HepG2 (cell line): ENCODE results near the gene ZG16. TPM values are rescaled to one million over a fixed set of nuclear protein-coding genes. Genes with fewer than 3 reads are reported as not detected.
A peak's percentile ranks its signal among the peaks of the same experiment; 100 is the strongest.

Experiments
- CC2D1A ChIP-seq: sonication (generic); formaldehyde crosslinking; IDR thresholded peaks from 2 replicates; pipeline ENCODE4 v1.8.1; 2023; ENCODE audit warnings: mild to moderate bottlenecking, missing genetic modification reagents
- CEBPG ChIP-seq: IDR thresholded peaks from 2 replicates; pipeline ENCODE4 v1.6.1; 2016
- DDIT3 ChIP-seq: sonication (generic); formaldehyde crosslinking; IDR thresholded peaks from 2 replicates; pipeline ENCODE4 v1.4.0; 2020; ENCODE audit warnings: mild to moderate bottlenecking, missing genetic modification reagents
- ETV6 ChIP-seq: sonication (generic); formaldehyde crosslinking; conservative IDR thresholded peaks from 2 replicates; pipeline ENCODE4 v1.4.0; 2020; ENCODE audit warnings: missing genetic modification reagents
- HMG20B ChIP-seq: conservative IDR thresholded peaks from 2 replicates; pipeline ENCODE4 v1.6.1; 2016; ENCODE audit warnings: missing genetic modification reagents, missing compliant biosample characterization
- KDM4B ChIP-seq: sonication (generic); formaldehyde crosslinking; IDR thresholded peaks from 2 replicates; pipeline ENCODE4 v1.4.0; 2020; ENCODE audit warnings: missing genetic modification reagents
- KLF11 ChIP-seq: IDR thresholded peaks from 2 replicates; pipeline ENCODE4 v1.6.1; 2016; ENCODE audit warnings: missing compliant biosample characterization
- MBNL3 ChIP-seq: fragments of 250-450 bp; sonication (Bioruptor Pico); conservative IDR thresholded peaks from 2 replicates; pipeline ENCODE4 v1.8.0; 2022; ENCODE audit warnings: mild to moderate bottlenecking, inconsistent platforms
- NRL ChIP-seq: sonication (generic); formaldehyde crosslinking; IDR thresholded peaks from 2 replicates; pipeline ENCODE4 v1.5.0; 2020; ENCODE audit warnings: missing genetic modification reagents, mild to moderate bottlenecking, moderate library complexity, borderline replicate concordance
- PLRG1 ChIP-seq: fragments of 450-650 bp; conservative IDR thresholded peaks from 2 replicates; pipeline ENCODE4 v1.6.1; 2016
- PRDM4 ChIP-seq: sonication (generic); formaldehyde crosslinking; IDR thresholded peaks from 2 replicates; pipeline ENCODE4 v1.9.0; 2021; ENCODE audit warnings: missing genetic modification reagents, borderline replicate concordance
- SAP130 ChIP-seq: IDR thresholded peaks from 2 replicates; pipeline ENCODE4 v1.6.1; 2016; ENCODE audit warnings: low read depth
- SOX13 ChIP-seq, 3 experiments: fragments of 450-650 bp in 1 of 3; sonication (generic) in 1 of 3; formaldehyde crosslinking in 1 of 3; IDR thresholded peaks in 2 of 3; conservative IDR thresholded peaks in 1 of 3; 2 replicates each; pipeline versions ENCODE4 v1.5.0 to v1.6.1; 2016 to 2020; ENCODE audit warnings: antibody characterized with exemption in 1 of 3, mild to moderate bottlenecking in 1 of 3, missing compliant biosample characterization in 1 of 3, missing genetic modification reagents in 1 of 3, moderate library complexity in 1 of 3
- SRSF1 ChIP-seq: fragments of 200-400 bp; formaldehyde crosslinking; optimal IDR thresholded peaks from 2 replicates; pipeline ENCODE3; 2017; ENCODE audit warnings: mild to moderate bottlenecking, low read depth, low read length, moderate library complexity
- TSC22D2 ChIP-seq: sonication (generic); formaldehyde crosslinking; IDR thresholded peaks from 2 replicates; pipeline ENCODE4 v1.5.1; 2020; ENCODE audit warnings: missing genetic modification reagents, mild to moderate bottlenecking, borderline replicate concordance
- YEATS2 ChIP-seq: sonication (generic); formaldehyde crosslinking; IDR thresholded peaks from 2 replicates; pipeline ENCODE4 v1.4.0; 2020; ENCODE audit warnings: missing genetic modification reagents, borderline replicate concordance
- ZNF207 ChIP-seq: fragments of 450-650 bp; IDR thresholded peaks from 2 replicates; pipeline ENCODE4 v1.6.1; 2016; ENCODE audit warnings: antibody characterized with exemption, borderline replicate concordance
- ZNF282 ChIP-seq: fragments of 450-650 bp; IDR thresholded peaks from 2 replicates; pipeline ENCODE4 v1.6.1; 2018; ENCODE audit not compliant: partially characterized antibody
- ZNF343 ChIP-seq: sonication (generic); formaldehyde crosslinking; IDR thresholded peaks from 2 replicates; pipeline ENCODE4 v1.4.0; 2020; ENCODE audit warnings: mild to moderate bottlenecking, missing genetic modification reagents
- ZNF441 ChIP-seq: sonication (generic); formaldehyde crosslinking; IDR thresholded peaks from 2 replicates; pipeline ENCODE4 v1.7.0; 2021; ENCODE audit warnings: missing genetic modification reagents, borderline replicate concordance
- ZNF460 ChIP-seq: sonication (generic); formaldehyde crosslinking; IDR thresholded peaks from 2 replicates; pipeline ENCODE4 v1.5.1; 2020; ENCODE audit warnings: missing genetic modification reagents, mild to moderate bottlenecking, borderline replicate concordance
- ZNF546 ChIP-seq: sonication (generic); formaldehyde crosslinking; conservative IDR thresholded peaks from 2 replicates; pipeline ENCODE4 v1.8.1; 2023; ENCODE audit warnings: mild to moderate bottlenecking, missing genetic modification reagents
- ZNF572 ChIP-seq: sonication (generic); formaldehyde crosslinking; IDR thresholded peaks from 2 replicates; pipeline ENCODE4 v1.5.1; 2020; ENCODE audit warnings: mild to moderate bottlenecking, missing genetic modification reagents
- ZNF737 ChIP-seq: sonication (generic); formaldehyde crosslinking; IDR thresholded peaks from 2 replicates; pipeline ENCODE4 v1.5.0; 2020; ENCODE audit warnings: missing genetic modification reagents, mild to moderate bottlenecking, borderline replicate concordance
- polyA plus RNA-seq, 8 experiments: library from polyadenylated mRNA; depleted of rRNA in 3 of 8; stranded (reverse) in 7 of 8; unstranded in 1 of 8; fragments of >200 nt; fragmentation: Illumina TruSeq in 4 of 8; extraction: Trizol in 4 of 8; gene quantifications; 2 replicates each; pipeline versions ENCODE4 v1.2.1 to v1.2.3, GENCODE V29; 2011 to 2016; ENCODE audit warnings: low read depth in 4 of 8, missing spikeins in 1 of 8, mixed read lengths in 1 of 8; ENCODE audit not compliant: insufficient read depth in 1 of 8
- total RNA-seq, 5 experiments: library from RNA; depleted of rRNA; stranded (reverse); fragments of >200 nt; fragmentation: Illumina TruSeq; extraction: Trizol; gene quantifications; 2 replicates each; pipeline ENCODE4 v1.2.3, GENCODE V29; 2016; ENCODE audit warnings: low read depth in 1 of 5
- TF ChIP-seq, protein P1 (sequence below): sonication (generic); formaldehyde crosslinking; IDR thresholded peaks from 2 replicates; pipeline ENCODE4 v1.5.0; 2020; ENCODE audit warnings: missing genetic modification reagents
- TF ChIP-seq, protein P2 (sequence below): sonication (generic); formaldehyde crosslinking; IDR thresholded peaks from 2 replicates; pipeline ENCODE4 v1.8.0; 2022; ENCODE audit warnings: missing genetic modification reagents, low read depth, mild to moderate bottlenecking, borderline replicate concordance

ZG16 gene
- total and polyA plus RNA-seq, 2 of the 13 experiments (the other 11 are each of a cell fraction or from before 2014, with no cell fraction given) = 0.04 to 0.07 TPM

DNA sequence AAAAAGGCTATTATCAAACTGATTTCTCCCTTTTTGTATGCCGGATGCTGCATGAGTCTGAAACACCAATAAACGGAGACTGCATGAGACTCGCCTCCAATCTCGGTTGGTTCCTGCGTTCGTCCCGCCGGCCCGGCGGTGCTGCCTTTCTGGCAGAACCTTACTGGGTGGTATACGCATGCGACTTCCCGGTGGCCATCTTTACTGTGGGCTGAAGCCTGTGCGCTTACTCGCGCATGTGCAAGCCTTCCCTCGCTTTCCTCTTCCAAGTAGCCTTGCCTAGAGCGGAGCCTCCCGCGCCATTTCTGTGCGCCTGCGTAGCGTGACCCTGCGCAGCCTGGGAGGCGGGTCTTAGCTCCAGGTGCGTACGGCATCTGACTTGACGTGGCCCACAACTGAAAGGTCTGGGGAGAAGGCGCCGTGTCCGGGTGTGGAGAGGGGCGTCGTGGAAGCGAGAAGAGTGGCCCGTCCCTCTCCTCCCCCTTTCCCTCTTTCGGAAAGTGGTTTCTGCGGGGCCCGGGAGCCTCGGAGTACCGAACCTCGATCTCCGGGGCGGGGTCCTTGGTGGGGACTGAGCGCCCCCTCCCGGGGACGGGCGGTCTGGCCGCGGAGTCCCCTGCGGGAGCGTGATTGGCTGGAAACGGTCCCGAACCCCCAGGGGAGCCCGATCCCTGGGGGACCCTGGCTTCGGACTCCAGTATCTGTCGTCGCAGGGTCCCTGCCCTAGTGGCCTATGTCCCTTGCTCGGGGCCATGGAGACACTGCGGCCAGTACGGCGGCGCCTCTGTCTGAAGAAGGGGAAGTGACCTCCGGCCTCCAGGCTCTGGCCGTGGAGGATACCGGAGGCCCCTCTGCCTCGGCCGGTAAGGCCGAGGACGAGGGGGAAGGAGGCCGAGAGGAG lies 38.0 kb downstream of the ZG16 start, which contains the start of gene PAGR1 (continued):
- TF ChIP-seq SRSF1 (peak; percentile 94), MBNL3 (no peak), ETV6 (peak; percentile 59), ZNF572 (no peak; the same call in 1 of the 2 replicates), NRL (peak; percentile 95), YEATS2 (CRISPR knock-in tag) (peak; percentile 94), SAP130 (CRISPR knock-in tag) (peak; percentile 90), ZNF343 (CRISPR knock-in tag) (peak; percentile 94), SOX13 (IDR thresholded peaks at IDR 0.05) (peak; percentile 31; the same call in 1 of the 2 replicates), SOX13 (CRISPR knock-in tag; conservative IDR thresholded peaks at IDR 0.05 in 1 of 2, IDR thresholded peaks at IDR 0.05 in 1 of 2) (no peak; a peak in 1 of 4 replicates), DDIT3 (CRISPR knock-in tag) (no peak), PRDM4 (CRISPR knock-in tag) (peak; percentile 85; the same call in 1 of the 2 replicates), HMG20B (peak; percentile 41; the same call in 1 of the 2 replicates), ZNF460 (CRISPR knock-in tag) (no peak), KDM4B (peak; percentile 81; the same call in 1 of the 2 replicates), ZNF441 (CRISPR knock-in tag) (peak; percentile 91), ZNF282 (no peak), PLRG1 (no peak), KLF11 (peak; percentile 20; the same call in 1 of the 2 replicates), ZNF546 (CRISPR knock-in tag) (0 out of 2 replicates have a peak, but pooled peaks have one; percentile 36), ZNF207 (no peak), CEBPG (peak; percentile 29; the same call in 1 of the 2 replicates), CC2D1A (CRISPR knock-in tag) (no peak; the same call in 1 of the 2 replicates), TSC22D2 (CRISPR knock-in tag) (0 out of 2 replicates have a peak, but pooled peaks have one; percentile 69), ZNF737 (no peak)
- TF ChIP-seq, protein P1, sequence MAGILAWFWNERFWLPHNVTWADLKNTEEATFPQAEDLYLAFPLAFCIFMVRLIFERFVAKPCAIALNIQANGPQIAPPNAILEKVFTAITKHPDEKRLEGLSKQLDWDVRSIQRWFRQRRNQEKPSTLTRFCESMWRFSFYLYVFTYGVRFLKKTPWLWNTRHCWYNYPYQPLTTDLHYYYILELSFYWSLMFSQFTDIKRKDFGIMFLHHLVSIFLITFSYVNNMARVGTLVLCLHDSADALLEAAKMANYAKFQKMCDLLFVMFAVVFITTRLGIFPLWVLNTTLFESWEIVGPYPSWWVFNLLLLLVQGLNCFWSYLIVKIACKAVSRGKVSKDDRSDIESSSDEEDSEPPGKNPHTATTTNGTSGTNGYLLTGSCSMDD (CRISPR knock-in tag) = no peak
- TF ChIP-seq, protein P2, sequence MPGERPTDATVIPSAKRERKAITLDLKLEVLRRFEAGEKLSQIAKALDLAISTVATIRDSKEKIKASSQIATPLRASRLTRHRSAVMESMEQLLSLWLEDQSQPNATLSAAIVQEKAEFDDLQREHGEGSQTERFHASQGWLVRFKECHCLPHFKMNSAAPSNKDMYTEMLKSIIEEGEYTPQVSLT (CRISPR knock-in tag) = no peak
